ENCODE data around the gene INS. TPM values are rescaled to one million over a fixed set of nuclear protein-coding genes. Genes with fewer than 3 reads are reported as not detected.
"Not testable (repeated sequence)": the region's sequence is repeated elsewhere in the genome, so short reads cannot be mapped to it uniquely, and the experiment has no call there.

INS gene
- total RNA-seq, 1 donor from 2014 or later = not detected

GRCh38 chr11:2134022-2135010 lies 26.7 kb downstream of the INS start:
- no peak for DNase-seq (ENCODE audit: low read depth)

DNA sequence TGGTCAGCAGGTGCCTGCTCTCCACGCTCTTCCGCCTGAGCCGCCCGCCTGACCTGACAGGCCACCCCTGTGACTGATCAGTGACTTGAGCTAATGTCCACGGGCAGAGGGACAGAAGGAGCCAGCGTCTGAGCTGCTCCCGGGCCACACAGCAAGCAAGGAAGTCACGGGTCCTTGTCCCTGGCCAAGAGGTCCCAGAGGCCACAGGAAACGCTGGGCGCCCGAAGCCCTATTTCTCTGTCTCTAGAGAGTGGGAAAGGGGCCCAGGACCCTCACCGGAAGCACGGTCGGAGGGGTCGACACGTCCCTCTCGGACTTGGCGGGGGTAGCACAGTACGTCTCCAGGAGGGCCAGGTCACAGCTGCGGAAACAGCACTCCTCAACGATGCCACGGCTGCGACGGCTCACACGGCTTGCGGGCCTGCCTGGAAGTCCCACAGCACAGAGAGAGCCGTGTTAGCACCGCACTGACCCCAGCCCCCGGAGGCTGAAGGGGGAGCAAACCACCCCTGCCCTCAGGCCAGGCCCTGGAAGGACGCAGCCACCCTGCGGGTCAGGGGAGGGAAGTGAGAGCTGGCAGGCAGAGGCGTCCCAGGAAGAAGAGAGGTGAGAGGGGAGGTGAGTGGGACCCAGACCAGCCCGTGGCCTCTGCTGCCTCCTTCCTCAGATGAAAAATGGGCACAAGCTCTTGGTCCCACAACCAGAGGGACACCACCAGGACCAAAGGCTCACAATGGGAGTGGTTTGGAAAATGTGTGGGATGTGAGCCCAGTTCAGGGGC lies 27.6 kb downstream of the INS start:
- no peak for DNase-seq (ENCODE audit: low read depth)

DNA sequence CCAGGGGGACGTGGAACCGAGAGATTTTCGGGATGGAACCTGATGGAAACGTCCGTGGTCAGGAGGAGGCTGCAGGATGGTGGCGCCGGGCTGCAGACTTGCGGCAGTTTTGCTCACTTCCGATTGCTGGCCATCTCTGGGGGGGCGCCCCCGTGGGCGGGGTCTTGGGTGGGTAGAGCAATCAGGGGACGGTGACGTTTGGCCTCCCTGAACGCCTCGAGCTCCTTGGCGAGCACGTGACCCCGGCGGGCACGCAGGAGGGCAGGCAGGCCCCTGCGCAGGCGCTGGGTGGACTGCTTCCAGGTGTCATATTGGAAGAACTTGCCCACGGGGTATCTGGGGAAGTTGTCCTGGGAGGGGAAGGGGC lies 28.2 kb downstream of the INS start:
- no peak for DNase-seq (ENCODE audit: low read depth)

DNA sequence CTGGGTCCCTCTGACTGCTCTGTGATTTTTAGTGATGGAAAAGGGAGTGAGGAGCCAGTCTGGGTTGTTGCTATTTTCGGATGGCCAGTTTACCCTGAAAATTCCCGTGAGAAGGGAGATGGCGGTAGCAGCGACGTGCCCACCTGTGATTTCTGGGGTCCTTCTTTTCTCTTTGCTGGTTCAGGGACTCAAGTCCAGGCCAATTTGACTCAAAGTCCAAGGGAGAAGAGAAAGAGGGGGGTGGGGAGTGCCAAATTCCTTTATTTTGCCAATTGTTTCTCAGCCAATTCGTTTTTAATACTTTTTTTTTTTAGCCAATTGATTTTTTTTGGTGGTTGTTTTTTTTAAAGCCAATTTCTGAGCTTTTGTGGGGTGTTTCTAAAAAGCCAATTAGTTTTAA lies 28.8 kb downstream of the INS start:
- no peak for DNase-seq (ENCODE audit: low read depth)

- no peak for DNase-seq (ENCODE audit: low read depth)
Observed at GRCh38 chr11:2131371-2132236, 29.4 kb downstream of the INS start.

GRCh38 chr11:2130881-2131352 lies 30.1 kb downstream of the INS start:
- DNase-seq (ENCODE audit: low read depth) = no peak

GRCh38 chr11:2129699-2130366 lies 31.2 kb downstream of the INS start:
- DNase-seq (ENCODE audit: low read depth) = no peak

DNA sequence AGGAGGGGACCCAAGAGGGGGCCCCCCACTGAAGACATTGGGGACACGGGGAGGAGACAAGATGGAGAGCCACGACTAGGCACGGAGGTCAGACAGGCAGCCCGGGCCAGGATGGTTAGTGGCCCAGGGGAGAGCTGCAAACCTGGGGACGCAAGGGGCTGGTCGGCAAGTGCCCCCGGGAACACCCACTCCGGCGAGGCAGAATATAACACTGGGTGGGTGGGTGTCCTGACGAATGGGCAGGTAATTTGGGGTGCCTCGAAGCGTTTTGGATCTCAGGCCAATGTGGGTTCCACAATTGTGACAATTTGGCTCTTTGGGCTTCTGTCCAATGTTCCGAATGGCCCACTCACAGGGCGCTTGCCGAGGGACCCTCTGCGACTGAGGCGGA lies 31.7 kb downstream of the INS start:
- no peak for DNase-seq (ENCODE audit: low read depth)

DNA sequence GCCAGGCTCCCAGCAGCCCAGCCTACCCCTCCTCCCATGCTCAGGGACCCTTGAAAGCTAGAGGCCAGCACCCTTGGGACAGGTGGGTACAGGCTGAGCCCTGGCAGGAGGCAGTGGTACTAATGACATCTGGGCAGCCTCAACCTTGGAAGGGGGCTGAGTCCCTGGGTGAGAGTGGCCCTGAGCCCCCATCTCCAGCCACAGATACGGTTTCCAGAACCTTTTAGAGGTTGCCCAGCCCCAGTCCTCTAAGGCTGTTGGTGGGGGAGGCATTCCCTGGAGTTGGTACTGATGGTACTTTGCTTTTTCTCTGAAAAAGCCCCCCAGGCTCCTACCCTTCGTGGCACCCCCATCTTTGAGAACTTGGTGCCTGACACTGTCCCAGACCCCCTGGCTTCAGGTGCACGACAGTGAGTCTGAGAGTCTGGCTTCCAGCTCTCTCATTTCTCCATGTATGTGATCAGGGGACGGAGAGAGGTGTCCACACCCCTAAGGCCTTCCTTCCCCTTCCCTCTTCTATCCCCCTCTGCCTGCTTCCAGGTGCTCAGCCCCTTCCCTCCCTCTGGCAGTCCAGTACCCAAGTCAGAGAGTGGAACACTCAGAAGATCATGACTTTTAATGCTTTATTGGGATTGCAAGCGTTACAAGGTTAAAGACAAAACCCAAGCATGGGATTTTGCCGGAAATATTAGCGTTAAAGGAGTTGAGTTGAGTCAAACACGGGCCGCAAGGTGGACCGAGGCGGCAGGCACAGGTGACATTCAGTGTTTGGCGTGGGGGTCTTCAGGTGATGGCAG lies 32.3 kb downstream of the INS start:
- DNase-seq (ENCODE audit: low read depth) = no peak

GRCh38 chr11:2128130-2128510 lies 32.9 kb downstream of the INS start:
- no peak for DNase-seq (ENCODE audit: low read depth)

- DNase-seq (ENCODE audit: low read depth) = no peak
Observed at GRCh38 chr11:2127482-2128129, 33.4 kb downstream of the INS start.

DNA sequence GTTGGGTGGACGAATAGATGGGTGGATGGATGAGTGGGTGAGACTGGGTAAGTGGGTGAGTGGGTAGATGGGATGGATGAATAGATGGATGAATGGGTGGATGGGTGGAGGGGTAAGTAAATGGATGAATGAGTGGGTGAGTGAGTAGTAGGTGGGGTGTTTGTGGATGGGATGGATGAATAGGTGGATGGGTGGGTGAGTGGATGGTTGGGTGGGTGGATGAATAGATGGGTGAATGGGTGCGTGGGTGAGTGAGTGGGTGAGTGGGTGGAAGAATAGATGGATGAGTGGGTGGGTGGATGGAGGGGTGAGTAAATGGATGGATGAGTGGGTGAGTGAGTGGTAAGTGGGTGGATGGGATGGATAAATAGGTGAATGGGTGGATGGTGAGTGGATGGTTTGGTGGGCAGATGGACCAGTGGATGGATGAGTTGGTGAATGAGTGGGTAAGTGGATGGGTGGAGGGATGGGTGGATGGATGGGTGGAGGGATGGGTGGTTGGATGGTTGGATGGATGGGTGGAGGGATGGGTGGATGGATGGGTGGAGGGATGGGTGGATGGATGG lies 34.4 kb downstream of the INS start:
- no peak for DNase-seq (ENCODE audit: low read depth)

DNA sequence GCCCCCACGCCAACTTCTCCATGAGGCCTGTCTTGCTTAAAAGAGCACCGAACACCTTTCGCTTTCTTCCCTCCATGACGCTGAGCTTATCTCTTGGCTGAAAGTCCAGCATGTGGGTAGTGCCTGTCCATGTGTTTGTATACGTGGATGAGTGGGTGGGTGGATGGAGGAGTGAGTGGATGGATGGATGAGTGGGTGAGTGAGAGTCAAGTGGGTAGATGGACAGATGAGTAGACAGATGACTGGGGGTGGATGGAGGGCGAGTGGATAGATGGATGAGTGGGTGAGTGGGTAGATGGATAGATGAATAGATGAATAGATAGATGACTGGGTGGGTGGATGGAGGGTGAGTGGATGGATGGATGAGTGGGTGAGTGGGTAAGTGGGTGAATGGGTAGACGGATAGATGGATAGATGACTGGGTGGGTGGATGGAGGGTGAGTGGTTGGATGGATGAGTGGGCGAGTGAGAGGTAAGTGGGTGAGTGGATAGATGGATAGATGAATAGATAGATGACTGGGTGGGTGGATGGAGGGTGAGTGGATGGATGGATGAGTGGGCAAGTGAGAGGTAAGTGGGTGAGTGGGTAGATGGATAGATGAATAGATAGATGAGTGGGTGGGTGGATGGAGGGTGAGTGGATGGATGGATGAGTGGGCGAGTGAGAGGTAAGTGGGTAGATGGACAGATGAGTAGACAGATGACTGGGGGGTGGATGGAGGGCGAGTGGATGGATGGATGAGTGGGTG lies 36.1 kb downstream of the INS start:
- DNase-seq (ENCODE audit: low read depth) = not testable (repeated sequence)

- no peak for DNase-seq (ENCODE audit: low read depth)
Observed at GRCh38 chr11:2123628-2123960, 37.4 kb downstream of the INS start.

- DNase-seq (ENCODE audit: low read depth) = no peak
Observed at GRCh38 chr11:2122907-2123627, 37.9 kb downstream of the INS start.

DNA sequence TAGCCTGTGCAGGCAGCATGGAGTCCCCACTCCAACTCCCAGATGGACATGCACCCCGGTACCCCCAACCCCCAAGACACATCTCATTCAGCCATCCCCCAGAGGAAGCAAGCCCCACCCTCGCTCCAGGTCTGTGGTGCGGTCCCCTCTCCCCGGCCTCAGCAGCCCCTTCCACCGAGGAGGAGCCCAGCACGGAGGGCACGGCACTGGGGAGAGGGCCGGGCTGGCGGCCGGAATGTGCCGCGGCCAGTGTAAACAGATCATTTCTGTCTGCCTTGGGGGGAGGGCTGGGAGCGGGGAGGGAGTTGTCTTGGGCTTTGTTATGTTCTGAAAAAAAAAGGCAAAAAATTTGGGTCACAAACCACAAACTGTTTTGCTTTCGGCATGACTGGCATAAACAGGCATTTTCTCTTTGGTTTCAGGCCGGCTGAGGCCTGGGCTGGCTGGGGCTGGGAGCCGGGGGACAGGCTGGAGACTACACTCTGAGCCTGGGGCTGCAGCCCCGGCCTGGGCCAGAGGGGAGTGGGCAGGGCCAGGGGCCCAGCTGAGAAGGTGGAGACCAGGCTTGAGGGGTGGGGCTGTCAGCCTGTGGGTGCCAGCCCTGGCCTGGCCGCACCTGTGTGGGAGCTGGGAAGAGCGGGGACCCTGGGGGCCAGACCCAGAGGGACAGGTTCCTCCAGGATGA lies 38.6 kb downstream of the INS start:
- peak; percentile 64 for DNase-seq (ENCODE audit: low read depth)
